ENCODE results near the gene KLHL5. TPM values are rescaled to one million over a fixed set of nuclear protein-coding genes. Genes with fewer than 3 reads are reported as not detected.

Gene KLHL5
- total RNA-seq, 1 donor from 2014 or later: 62.7 TPM

DNA sequence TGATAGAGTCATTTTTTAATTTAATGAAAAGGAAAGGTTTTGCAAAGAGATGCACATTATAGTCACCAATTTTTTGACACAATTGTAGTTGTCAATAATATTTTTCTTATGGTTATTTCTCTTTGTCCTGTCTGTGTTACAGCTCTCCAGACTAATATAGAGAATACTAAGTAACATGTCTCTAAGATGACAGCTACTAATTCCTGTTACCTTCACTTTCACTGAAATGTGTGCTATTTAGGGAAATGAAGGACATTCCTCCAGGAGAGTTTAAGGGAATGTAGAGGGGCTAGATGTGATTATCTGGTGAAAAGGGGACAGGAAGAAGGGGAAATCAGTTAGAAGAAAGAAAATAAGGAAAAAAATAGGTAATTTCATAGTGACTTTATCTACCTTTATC is 1.4 kb downstream of the KLHL5 start:
- TF ChIP-seq, protein P1, sequence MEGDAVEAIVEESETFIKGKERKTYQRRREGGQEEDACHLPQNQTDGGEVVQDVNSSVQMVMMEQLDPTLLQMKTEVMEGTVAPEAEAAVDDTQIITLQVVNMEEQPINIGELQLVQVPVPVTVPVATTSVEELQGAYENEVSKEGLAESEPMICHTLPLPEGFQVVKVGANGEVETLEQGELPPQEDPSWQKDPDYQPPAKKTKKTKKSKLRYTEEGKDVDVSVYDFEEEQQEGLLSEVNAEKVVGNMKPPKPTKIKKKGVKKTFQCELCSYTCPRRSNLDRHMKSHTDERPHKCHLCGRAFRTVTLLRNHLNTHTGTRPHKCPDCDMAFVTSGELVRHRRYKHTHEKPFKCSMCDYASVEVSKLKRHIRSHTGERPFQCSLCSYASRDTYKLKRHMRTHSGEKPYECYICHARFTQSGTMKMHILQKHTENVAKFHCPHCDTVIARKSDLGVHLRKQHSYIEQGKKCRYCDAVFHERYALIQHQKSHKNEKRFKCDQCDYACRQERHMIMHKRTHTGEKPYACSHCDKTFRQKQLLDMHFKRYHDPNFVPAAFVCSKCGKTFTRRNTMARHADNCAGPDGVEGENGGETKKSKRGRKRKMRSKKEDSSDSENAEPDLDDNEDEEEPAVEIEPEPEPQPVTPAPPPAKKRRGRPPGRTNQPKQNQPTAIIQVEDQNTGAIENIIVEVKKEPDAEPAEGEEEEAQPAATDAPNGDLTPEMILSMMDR (conservative IDR thresholded peaks at IDR 0.05; ENCODE audit: low read depth, low read length): no peak
- H3K4me3 ChIP-seq (ENCODE audit: low read depth, low read length): no peak overlapping the region
- no peak for DNase-seq (ENCODE audit: low read depth)

DNA sequence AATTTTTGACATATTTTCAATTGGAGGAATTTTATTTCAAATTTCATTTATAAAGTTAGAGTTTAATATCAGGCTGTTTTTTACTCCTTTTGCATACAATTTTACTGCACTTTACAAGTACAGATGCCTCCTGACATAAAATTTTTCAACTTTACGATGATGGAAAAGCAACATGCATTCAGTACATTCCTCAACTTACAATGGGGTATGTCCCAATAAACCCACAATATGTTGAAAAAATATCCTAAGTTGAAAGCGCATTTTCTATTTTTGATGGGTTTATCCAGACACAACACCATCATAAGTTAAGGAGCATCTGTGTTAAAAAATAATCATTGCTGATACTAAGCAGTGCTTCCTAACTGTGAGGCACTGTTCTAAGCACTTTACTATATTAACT is 4.3 kb downstream of the KLHL5 start:
- no peak overlapping the region for H3K4me3 ChIP-seq (ENCODE audit: low read depth, low read length)
- no peak for DNase-seq (ENCODE audit: low read depth)
- TF ChIP-seq, protein P1 (conservative IDR thresholded peaks at IDR 0.05; ENCODE audit: low read depth, low read length): no peak

DNA sequence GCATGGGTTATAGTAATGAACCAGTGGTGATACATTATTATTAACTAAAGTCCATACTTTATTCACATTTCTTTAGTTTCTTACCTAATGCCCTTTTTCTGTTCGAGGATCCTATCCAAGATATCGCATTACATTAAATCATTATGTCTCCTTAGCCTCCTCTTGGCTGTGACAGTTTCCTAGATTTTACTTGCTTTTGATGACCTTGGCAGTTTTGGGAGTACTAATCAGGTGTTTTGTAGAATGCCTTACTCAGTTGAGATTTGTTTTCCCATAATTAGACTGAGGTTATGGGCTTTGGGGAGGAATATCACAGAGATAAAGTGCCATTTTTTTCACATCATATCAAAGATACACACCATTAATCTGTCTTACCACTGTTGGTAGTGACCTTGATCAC is 5.0 kb downstream of the KLHL5 start:
- DNase-seq (ENCODE audit: low read depth): no peak
- H3K4me3 ChIP-seq (ENCODE audit: low read depth, low read length): no peak overlapping the region
- TF ChIP-seq, protein P1 (conservative IDR thresholded peaks at IDR 0.05; ENCODE audit: low read depth, low read length): no peak

DNA sequence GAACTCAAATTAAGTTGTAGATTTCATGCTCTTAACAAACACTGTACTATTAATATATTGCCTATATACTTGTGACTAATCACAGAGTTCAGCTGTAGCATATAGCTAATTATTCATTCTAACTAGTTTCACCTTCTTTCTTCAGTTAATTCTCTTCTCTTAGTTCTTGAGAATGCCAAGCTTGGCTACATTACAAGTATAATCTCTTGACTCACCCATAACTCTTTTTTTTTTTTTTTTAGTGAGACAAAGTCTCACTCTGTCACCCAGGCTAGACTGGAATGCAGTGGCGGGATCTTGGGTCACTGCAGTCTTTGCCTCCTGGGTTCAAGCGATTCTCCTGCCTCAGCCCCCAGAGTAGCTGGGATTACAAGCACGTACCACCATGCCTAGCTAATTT is 5.4 kb downstream of the KLHL5 start:
- DNase-seq (ENCODE audit: low read depth): no peak
- no peak overlapping the region for H3K4me3 ChIP-seq (ENCODE audit: low read depth, low read length)
- TF ChIP-seq, protein P1 (conservative IDR thresholded peaks at IDR 0.05; ENCODE audit: low read depth, low read length): no peak

DNA sequence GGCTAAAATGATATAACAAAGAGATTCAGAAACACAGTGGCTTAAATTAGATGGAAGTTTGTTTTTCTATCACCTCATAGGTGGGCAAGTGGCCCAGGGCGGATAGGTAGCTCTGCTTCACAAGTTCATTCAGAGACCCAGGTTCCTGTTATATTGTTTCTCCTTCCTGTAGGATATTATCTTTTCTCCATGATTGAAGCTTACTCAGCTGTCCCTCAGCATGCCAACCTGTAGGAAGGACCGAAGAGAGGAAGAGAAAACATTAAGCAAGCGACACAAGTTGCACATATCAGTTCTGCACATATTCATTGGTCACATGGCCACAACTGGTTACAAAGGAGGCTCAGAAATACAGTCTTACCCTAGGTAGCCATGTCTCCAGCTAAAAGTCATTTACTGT is 6.9 kb downstream of the KLHL5 start:
- no peak for DNase-seq (ENCODE audit: low read depth)
- no peak overlapping the region for H3K4me3 ChIP-seq (ENCODE audit: low read depth, low read length)
- TF ChIP-seq, protein P1 (conservative IDR thresholded peaks at IDR 0.05; ENCODE audit: low read depth, low read length): no peak

DNA sequence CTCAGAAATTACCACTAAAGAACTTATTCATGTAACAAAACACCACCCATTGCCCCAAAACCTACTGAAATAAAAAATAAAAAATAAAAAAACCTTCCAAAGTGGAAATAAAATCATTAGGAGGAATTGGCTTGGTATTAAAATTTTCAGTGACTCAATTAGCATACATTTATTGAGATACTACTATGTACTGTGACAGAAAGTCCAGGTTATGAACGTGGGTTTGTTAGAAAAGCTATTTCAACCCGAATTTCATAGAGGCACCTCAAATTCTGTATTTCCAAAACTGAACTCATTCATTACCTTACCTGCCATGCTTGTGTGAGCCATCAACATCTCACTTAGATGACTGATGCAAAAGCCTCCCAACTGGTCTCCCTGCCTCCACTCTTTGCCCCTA is 16.8 kb downstream of the KLHL5 start:
- no peak overlapping the region for H3K4me3 ChIP-seq (ENCODE audit: low read depth, low read length)
- TF ChIP-seq, protein P1 (conservative IDR thresholded peaks at IDR 0.05; ENCODE audit: low read depth, low read length): no peak
- no peak for DNase-seq (ENCODE audit: low read depth)

DNA sequence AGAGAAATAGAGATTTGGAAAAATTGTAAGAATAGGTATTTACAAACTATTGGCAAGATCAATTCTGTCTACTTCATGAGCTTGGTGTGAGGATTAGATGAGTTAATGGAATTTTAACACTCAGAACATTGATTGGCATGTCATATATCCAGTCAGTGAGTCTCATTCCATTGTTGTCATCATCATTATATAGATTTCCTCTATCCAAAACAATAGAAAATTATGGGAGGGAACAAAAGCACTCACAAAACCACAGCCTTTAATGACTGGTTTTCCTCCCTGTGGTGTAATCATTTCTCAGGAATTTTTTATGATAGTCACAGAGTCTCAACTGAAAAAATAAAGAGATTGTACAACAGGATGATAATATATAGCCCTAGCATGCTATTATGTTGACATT is 21.1 kb downstream of the KLHL5 start:
- no peak for DNase-seq (ENCODE audit: low read depth)
- H3K4me3 ChIP-seq (ENCODE audit: low read depth, low read length): no peak overlapping the region
- TF ChIP-seq, protein P1 (conservative IDR thresholded peaks at IDR 0.05; ENCODE audit: low read depth, low read length): no peak
